ENCODE data around the gene DTNBP1. TPM values are rescaled to one million over a fixed set of nuclear protein-coding genes. Genes with fewer than 3 reads are reported as not detected.

The DTNBP1 gene
- total RNA-seq, 1 donor, result 2.2 TPM

GRCh38 chr6:15539722-15540270 lies 123.0 kb downstream of the DTNBP1 start:
- H3K4me3 ChIP-seq (ENCODE audit: low read depth, low read length), result no peak overlapping the region
- TF ChIP-seq CTCF (IDR thresholded peaks at IDR 0.05; ENCODE audit: insufficient read depth, low read depth, low read length), result no peak
- peak; percentile 18 for DNase-seq (ENCODE audit: low read depth)

GRCh38 chr6:15538766-15539495 lies 123.9 kb downstream of the DTNBP1 start:
- DNase-seq (ENCODE audit: low read depth), result no peak
- no peak overlapping the region for H3K4me3 ChIP-seq (ENCODE audit: low read depth, low read length)
- TF ChIP-seq CTCF (IDR thresholded peaks at IDR 0.05; ENCODE audit: insufficient read depth, low read depth, low read length), result no peak

- TF ChIP-seq CTCF (IDR thresholded peaks at IDR 0.05; ENCODE audit: insufficient read depth, low read depth, low read length), result no peak
- no peak overlapping the region for H3K4me3 ChIP-seq (ENCODE audit: low read depth, low read length)
- DNase-seq (ENCODE audit: low read depth), result no peak
Measured at GRCh38 chr6:15538106-15538505, 124.7 kb downstream of the DTNBP1 start.

- no peak for TF ChIP-seq CTCF (IDR thresholded peaks at IDR 0.05; ENCODE audit: insufficient read depth, low read depth, low read length)
- peak; percentile 19 for DNase-seq (ENCODE audit: low read depth)
- no peak overlapping the region for H3K4me3 ChIP-seq (ENCODE audit: low read depth, low read length)
Measured at GRCh38 chr6:15536198-15536955, 126.5 kb downstream of the DTNBP1 start.

- peak; percentile 62 for DNase-seq (ENCODE audit: low read depth)
- no peak for TF ChIP-seq CTCF (IDR thresholded peaks at IDR 0.05; ENCODE audit: insufficient read depth, low read depth, low read length)
- H3K4me3 ChIP-seq (ENCODE audit: low read depth, low read length), result no peak overlapping the region
Measured at GRCh38 chr6:15535495-15536197, 127.2 kb downstream of the DTNBP1 start.

DNA sequence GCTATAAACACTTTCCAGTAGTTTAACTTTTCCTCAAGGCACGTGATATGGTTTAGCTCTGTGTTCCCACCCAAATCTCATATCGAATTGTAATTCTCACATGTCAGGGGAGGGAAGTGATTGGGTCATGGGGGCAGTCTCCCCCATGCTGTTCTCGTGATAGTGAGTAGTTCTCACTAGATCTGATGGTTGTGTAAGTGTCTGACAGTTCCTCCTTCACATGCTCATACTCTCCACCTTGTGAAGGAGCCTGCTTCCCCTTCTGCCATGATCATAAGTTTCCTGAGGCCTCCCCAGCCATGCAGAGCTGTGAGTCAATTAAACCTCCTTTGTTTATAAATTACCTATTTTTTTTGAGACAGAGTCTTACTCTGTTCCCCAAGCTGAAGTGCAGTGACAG lies 127.9 kb downstream of the DTNBP1 start:
- no peak for TF ChIP-seq CTCF (IDR thresholded peaks at IDR 0.05; ENCODE audit: insufficient read depth, low read depth, low read length)
- DNase-seq (ENCODE audit: low read depth), result no peak
- no peak overlapping the region for H3K4me3 ChIP-seq (ENCODE audit: low read depth, low read length)
